ENCODE measurements around the gene SPHK2.

SPHK2 gene

GRCh38 chr19:48660852-48661710, 41.8 kb downstream of the SPHK2 start:
- H3K4me1 ChIP-seq (ENCODE audit: control insufficient read depth in 1 of 2, insufficient read depth in 2 of 2, low read length in 2 of 2), result no peaks in the 10 kb centered on the region
- H3K9ac ChIP-seq (ENCODE audit: low read length), result no peak overlapping the region
- H3K27ac ChIP-seq (ENCODE audit: low read depth, low read length), result no peak overlapping the region
- H2AFZ ChIP-seq (ENCODE audit: insufficient read depth, low read length, poor library complexity), result no peak overlapping the region
- no peak overlapping the region for H2BK120ac ChIP-seq (ENCODE audit: insufficient read depth, low read length, poor library complexity)
- no peak overlapping the region for H2BK12ac ChIP-seq (ENCODE audit: low read length)
- no peaks in the 10 kb centered on the region for H3K36me3 ChIP-seq (ENCODE audit: control insufficient read depth in 1 of 2, insufficient read depth in 2 of 2, low read length in 2 of 2)
- H3K79me2 ChIP-seq (ENCODE audit: control insufficient read depth, insufficient read depth, low read length, poor library complexity), result no peaks in the 10 kb centered on the region
- H4K8ac ChIP-seq (ENCODE audit: low read depth, low read length), result no peak overlapping the region
- H4K12ac ChIP-seq (ENCODE audit: low read depth, low read length), result no peak overlapping the region
- no peak overlapping the region for H4K91ac ChIP-seq (ENCODE audit: low read depth, low read length)
- H3K79me1 ChIP-seq (ENCODE audit: low read length), result no peaks in the 10 kb centered on the region
- WGBS (ENCODE audit: extremely low coverage, insufficient coverage, insufficient read length), result no CpG with 5 or more reads among the region's 35 CpGs
- peak; percentile 63 to 78 for DNase-seq
- H3K14ac ChIP-seq (ENCODE audit: low read length), result no peak overlapping the region
- no peak overlapping the region for H3K4ac ChIP-seq (ENCODE audit: low read depth, low read length)
- no peak overlapping the region for H3K4me2 ChIP-seq (ENCODE audit: low read length)
- no peaks in the 10 kb centered on the region for H3K9me3 ChIP-seq (ENCODE audit: insufficient read depth, low read depth, low read length)
- no peak overlapping the region for H2BK5ac ChIP-seq (ENCODE audit: low read depth, low read length, poor library complexity)
- no peak overlapping the region for H3K4me3 ChIP-seq (ENCODE audit: low read depth, low read length)
- H3K27me3 ChIP-seq (ENCODE audit: insufficient read depth, low read length), result no peaks in the 10 kb centered on the region
- no peak overlapping the region for H3K23ac ChIP-seq (ENCODE audit: low read length)
- H3K18ac ChIP-seq (ENCODE audit: low read length), result no peak overlapping the region
- no peak overlapping the region for H2AK5ac ChIP-seq (ENCODE audit: low read length)

- H4K8ac ChIP-seq (ENCODE audit: low read depth, low read length), result no peak overlapping the region
- no peaks in the 10 kb centered on the region for H3K79me2 ChIP-seq (ENCODE audit: control insufficient read depth, insufficient read depth, low read length, poor library complexity)
- no peak overlapping the region for H3K27ac ChIP-seq (ENCODE audit: low read depth, low read length)
- H2AK5ac ChIP-seq (ENCODE audit: low read length), result no peak overlapping the region
- no peaks in the 10 kb centered on the region for H3K36me3 ChIP-seq (ENCODE audit: control insufficient read depth in 1 of 2, insufficient read depth in 2 of 2, low read length in 2 of 2)
- H3K4me1 ChIP-seq (ENCODE audit: control insufficient read depth in 1 of 2, insufficient read depth in 2 of 2, low read length in 2 of 2), result no peaks in the 10 kb centered on the region
- no peaks in the 10 kb centered on the region for H3K27me3 ChIP-seq (ENCODE audit: insufficient read depth, low read length)
- no CpG with 5 or more reads among the region's 50 CpGs for WGBS (ENCODE audit: extremely low coverage, insufficient coverage, insufficient read length)
- H2AFZ ChIP-seq (ENCODE audit: insufficient read depth, low read length, poor library complexity), result no peak overlapping the region
- no peak overlapping the region for H2BK5ac ChIP-seq (ENCODE audit: low read depth, low read length, poor library complexity)
- no peak overlapping the region for H3K9ac ChIP-seq (ENCODE audit: low read length)
- H3K23ac ChIP-seq (ENCODE audit: low read length), result no peak overlapping the region
- H3K9me3 ChIP-seq (ENCODE audit: insufficient read depth, low read depth, low read length), result no peaks in the 10 kb centered on the region
- no peak overlapping the region for H3K4ac ChIP-seq (ENCODE audit: low read depth, low read length)
- no peak overlapping the region for H3K14ac ChIP-seq (ENCODE audit: low read length)
- H3K4me3 ChIP-seq (ENCODE audit: low read depth, low read length), result no peak overlapping the region
- no peak overlapping the region for H3K18ac ChIP-seq (ENCODE audit: low read length)
- H3K4me2 ChIP-seq (ENCODE audit: low read length), result no peak overlapping the region
- no peak overlapping the region for H2BK120ac ChIP-seq (ENCODE audit: insufficient read depth, low read length, poor library complexity)
- H4K12ac ChIP-seq (ENCODE audit: low read depth, low read length), result no peak overlapping the region
- H3K79me1 ChIP-seq (ENCODE audit: low read length), result no peaks in the 10 kb centered on the region
- DNase-seq, result no peak
- H4K91ac ChIP-seq (ENCODE audit: low read depth, low read length), result no peak overlapping the region
- H2BK12ac ChIP-seq (ENCODE audit: low read length), result no peak overlapping the region
These were observed 42.4 kb downstream of the SPHK2 start for GRCh38 chr19:48661711-48662090.

- Histone ChIP-seq H3K14ac (ENCODE audit: low read length) (no peak overlapping the region), H2AK5ac (ENCODE audit: low read length) (no peak overlapping the region), H2BK12ac (ENCODE audit: low read length) (no peak overlapping the region), H3K23ac (ENCODE audit: low read length) (no peak overlapping the region), H3K4ac (ENCODE audit: low read depth, low read length) (no peak overlapping the region), H4K8ac (ENCODE audit: low read depth, low read length) (no peak overlapping the region), H3K4me1 (ENCODE audit: control insufficient read depth in 1 of 2, insufficient read depth in 2 of 2, low read length in 2 of 2) (no peaks in the 10 kb centered on the region), H4K12ac (ENCODE audit: low read depth, low read length) (no peak overlapping the region), H2AFZ (ENCODE audit: insufficient read depth, low read length, poor library complexity) (no peak overlapping the region), H2BK5ac (ENCODE audit: low read depth, low read length, poor library complexity) (no peak overlapping the region), H3K36me3 (ENCODE audit: control insufficient read depth in 1 of 2, insufficient read depth in 2 of 2, low read length in 2 of 2) (no peaks in the 10 kb centered on the region), H3K27ac (ENCODE audit: low read depth, low read length) (no peak overlapping the region), H3K9ac (ENCODE audit: low read length) (no peak overlapping the region), H3K79me1 (ENCODE audit: low read length) (no peaks in the 10 kb centered on the region), H3K4me3 (ENCODE audit: low read depth, low read length) (no peak overlapping the region), H3K79me2 (ENCODE audit: control insufficient read depth, insufficient read depth, low read length, poor library complexity) (no peaks in the 10 kb centered on the region), H3K27me3 (ENCODE audit: insufficient read depth, low read length) (no peaks in the 10 kb centered on the region), H3K18ac (ENCODE audit: low read length) (no peak overlapping the region), H4K91ac (ENCODE audit: low read depth, low read length) (no peak overlapping the region), H2BK120ac (ENCODE audit: insufficient read depth, low read length, poor library complexity) (no peak overlapping the region), H3K4me2 (ENCODE audit: low read length) (no peak overlapping the region), H3K9me3 (ENCODE audit: insufficient read depth, low read depth, low read length) (peaks cover under 1% of the 10 kb centered on the region)
- WGBS (ENCODE audit: extremely low coverage, insufficient coverage, insufficient read length), result no CpG with 5 or more reads among the region's 4 CpGs
- no peak for DNase-seq
These were observed 44.4 kb downstream of the SPHK2 start for GRCh38 chr19:48663667-48664066.

GRCh38 chr19:48664476-48664875, 45.2 kb downstream of the SPHK2 start:
- H2AK5ac ChIP-seq (ENCODE audit: low read length), result no peak overlapping the region
- no peak overlapping the region for H2BK12ac ChIP-seq (ENCODE audit: low read length)
- H3K4me2 ChIP-seq (ENCODE audit: low read length), result no peak overlapping the region
- H3K9me3 ChIP-seq (ENCODE audit: insufficient read depth, low read depth, low read length), result peaks cover 4% of the 10 kb centered on the region
- no peak overlapping the region for H3K4me3 ChIP-seq (ENCODE audit: low read depth, low read length)
- no peak overlapping the region for H3K14ac ChIP-seq (ENCODE audit: low read length)
- no peak overlapping the region for H2BK120ac ChIP-seq (ENCODE audit: insufficient read depth, low read length, poor library complexity)
- no peak overlapping the region for H3K18ac ChIP-seq (ENCODE audit: low read length)
- no peak overlapping the region for H4K8ac ChIP-seq (ENCODE audit: low read depth, low read length)
- H3K27me3 ChIP-seq (ENCODE audit: insufficient read depth, low read length), result no peaks in the 10 kb centered on the region
- no peaks in the 10 kb centered on the region for H3K79me1 ChIP-seq (ENCODE audit: low read length)
- H2AFZ ChIP-seq (ENCODE audit: insufficient read depth, low read length, poor library complexity), result no peak overlapping the region
- no peak overlapping the region for H4K12ac ChIP-seq (ENCODE audit: low read depth, low read length)
- H3K36me3 ChIP-seq (ENCODE audit: control insufficient read depth in 1 of 2, insufficient read depth in 2 of 2, low read length in 2 of 2), result no peaks in the 10 kb centered on the region
- no peak for DNase-seq
- H3K79me2 ChIP-seq (ENCODE audit: control insufficient read depth, insufficient read depth, low read length, poor library complexity), result no peaks in the 10 kb centered on the region
- WGBS (ENCODE audit: extremely low coverage, insufficient coverage, insufficient read length), result no CpG with 5 or more reads among the region's 14 CpGs
- no peak overlapping the region for H4K91ac ChIP-seq (ENCODE audit: low read depth, low read length)
- no peak overlapping the region for H3K4ac ChIP-seq (ENCODE audit: low read depth, low read length)
- H3K4me1 ChIP-seq (ENCODE audit: control insufficient read depth in 1 of 2, insufficient read depth in 2 of 2, low read length in 2 of 2), result no peaks in the 10 kb centered on the region
- H3K27ac ChIP-seq (ENCODE audit: low read depth, low read length), result no peak overlapping the region
- no peak overlapping the region for H3K23ac ChIP-seq (ENCODE audit: low read length)
- H3K9ac ChIP-seq (ENCODE audit: low read length), result no peak overlapping the region
- H2BK5ac ChIP-seq (ENCODE audit: low read depth, low read length, poor library complexity), result no peak overlapping the region
